K562 (cell line): ENCODE data around the gene DUOXA2. TPM values are rescaled to one million over a fixed set of nuclear protein-coding genes. Genes with fewer than 3 reads are reported as not detected.
A peak's percentile ranks its signal among the peaks of the same experiment; 100 is the strongest.

Experiments used
- GMEB1 ChIP-seq: fragments of 250-450 bp; sonication (Bioruptor Pico); IDR thresholded peaks from 2 replicates; pipeline ENCODE4 v1.4.0; 2020; ENCODE audit warnings: mild to moderate bottlenecking
- HSF4 ChIP-seq: fragments of 250-450 bp; sonication (Bioruptor Pico); IDR thresholded peaks from 2 replicates; pipeline ENCODE4 v2.1.2; 2022; ENCODE audit warnings: mild to moderate bottlenecking, moderate library complexity, borderline replicate concordance
- MXD1 ChIP-seq: fragments of 250-450 bp; sonication (Bioruptor Pico); IDR thresholded peaks from 2 replicates; pipeline ENCODE4 v1.8.0; 2021; ENCODE audit warnings: borderline replicate concordance, mild to moderate bottlenecking, moderate library complexity; ENCODE audit not compliant: poor library complexity, severe bottlenecking
- NCOA2 ChIP-seq, 2 experiments: fragments of 450-650 bp; IDR thresholded peaks; 2 replicates each; pipeline ENCODE4 v1.6.1; 2018; ENCODE audit warnings: mild to moderate bottlenecking in 2 of 2, moderate library complexity in 1 of 2; ENCODE audit not compliant: partially characterized antibody in 2 of 2
- NCOA4 ChIP-seq: fragments of 450-650 bp; IDR thresholded peaks from 2 replicates; pipeline ENCODE4 v1.6.1; 2018; ENCODE audit warnings: mild to moderate bottlenecking; ENCODE audit not compliant: partially characterized antibody
- POLR2A ChIP-seq: fragments of 450-650 bp; conservative IDR thresholded peaks from 2 replicates; pipeline ENCODE4 v1.6.1; 2016
- RAD51 ChIP-seq: fragments of 450-650 bp; IDR thresholded peaks from 2 replicates; pipeline ENCODE4 v1.7.1; 2016; ENCODE audit warnings: low read depth, mild to moderate bottlenecking, borderline replicate concordance
- RUNX1 ChIP-seq: sonication (generic); IDR thresholded peaks from 2 replicates; pipeline ENCODE4 v1.6.1; 2016; ENCODE audit warnings: antibody characterized with exemption, low read depth
- SRSF9 ChIP-seq: fragments of 200-400 bp; formaldehyde crosslinking; IDR thresholded peaks from 2 replicates; pipeline ENCODE4 v1.6.1; 2017; ENCODE audit warnings: low read depth, low read length, borderline replicate concordance
- STAT6 ChIP-seq: sonication (generic); formaldehyde crosslinking; IDR thresholded peaks from 2 replicates; pipeline ENCODE4 v1.8.1; 2023; ENCODE audit warnings: mild to moderate bottlenecking, missing genetic modification reagents
- ZNF3 ChIP-seq: fragments of 250-450 bp; sonication (Bioruptor Pico); IDR thresholded peaks from 2 replicates; pipeline ENCODE4 v1.5.0; 2021; ENCODE audit warnings: mild to moderate bottlenecking, moderate library complexity
- ZNF318 ChIP-seq, 2 experiments: fragments of 450-650 bp; IDR thresholded peaks; 2 replicates each; pipeline ENCODE4 v1.6.1; 2016; ENCODE audit warnings: mild to moderate bottlenecking in 2 of 2, borderline replicate concordance in 1 of 2, low read depth in 1 of 2, moderate library complexity in 1 of 2
- ZNF707 ChIP-seq: fragments of 250-450 bp; sonication (Bioruptor Pico); conservative IDR thresholded peaks from 2 replicates; pipeline ENCODE4 v1.8.0; 2022; ENCODE audit warnings: inconsistent platforms, mild to moderate bottlenecking, moderate library complexity
- ZNF717 ChIP-seq: fragments of 250-450 bp; sonication (Bioruptor Pico); IDR thresholded peaks from 2 replicates; pipeline ENCODE4 v1.5.0; 2021
- polyA plus RNA-seq, 8 experiments: library from polyadenylated mRNA; depleted of rRNA in 4 of 8; stranded (reverse) in 5 of 8; unstranded in 3 of 8; fragments of >200 nt; fragmentation: Nextera tagmentation in 2 of 8; fragmentation: Illumina TruSeq in 1 of 8; extraction: Ambion mirVana in 2 of 8; extraction: Trizol in 1 of 8; gene quantifications; 2 replicates each; pipeline versions ENCODE4 v1.2.1 to v1.2.3, GENCODE V29; 2011 to 2014; ENCODE audit warnings: inconsistent platforms in 1 of 8, missing spikeins in 1 of 8
- total RNA-seq, 7 experiments: library from RNA; depleted of rRNA in 6 of 7; stranded (reverse); fragments of >200 nt in 6 of 7; fragmentation: Illumina TruSeq in 2 of 7; extraction: Trizol in 2 of 7; gene quantifications; 2 replicates each; pipeline versions ENCODE4 v1.2.1 to v1.2.3, GENCODE V29; 2011 to 2021; ENCODE audit warnings: low replicate concordance in 1 of 7

Gene DUOXA2
- total and polyA plus RNA-seq, 9 of the 15 experiments (the other 6 are each of a cell fraction or from before 2014, with no cell fraction given), result not detected

- TF ChIP-seq ZNF3 (CRISPR knock-in tag), result no peak
- TF ChIP-seq SRSF9, result no peak
- no peak for TF ChIP-seq ZNF318 (IDR thresholded peaks at IDR 0.05; ENCODE audit: borderline replicate concordance in 1 of 2, low read depth in 1 of 2)
- TF ChIP-seq ZNF717 (CRISPR knock-in tag), result no peak
- no peak for TF ChIP-seq STAT6 (CRISPR knock-in tag)
- no peak for TF ChIP-seq RUNX1
- no peak for TF ChIP-seq NCOA4
- no peak for TF ChIP-seq RAD51
- no peak for TF ChIP-seq MXD1 (CRISPR knock-in tag)
- TF ChIP-seq HSF4 (CRISPR knock-in tag), result no peak
- no peak for TF ChIP-seq ZNF707 (CRISPR knock-in tag)
- no peak for TF ChIP-seq NCOA2 (IDR thresholded peaks at IDR 0.05; ENCODE audit: partially characterized antibody in 2 of 2)
- TF ChIP-seq POLR2A, result peak; percentile 71
- TF ChIP-seq GMEB1 (CRISPR knock-in tag), result peak; percentile 30; the same call in 1 of the 2 replicates
Observed at GRCh38 chr15:45166834-45167630, 52.9 kb downstream of the DUOXA2 start (continued).
